Tibial nerve (tissue), 4 donors: Measurements from ENCODE around the gene LPA.

Experiments used
- CTCF ChIP-seq, 5 experiments: fragments of 200-600 bp in 3 of 5; fragments of 450-650 bp in 2 of 5; sonication (generic) in 3 of 5; IDR thresholded peaks; one replicate each; pipeline ENCODE4 v1.5.1; 2016 to 2019; ENCODE audit warnings: antibody characterized with exemption in 5 of 5, mild to moderate bottlenecking in 3 of 5, moderate library complexity in 2 of 5
- EP300 ChIP-seq, 2 donors: sonication (generic); formaldehyde crosslinking; IDR thresholded peaks; one replicate each; pipeline ENCODE4 v1.6.1; 2017; ENCODE audit warnings: antibody characterized with exemption in 2 of 2, mild to moderate bottlenecking in 1 of 2
- POLR2A ChIP-seq, 2 donors: fragments of 450-650 bp; IDR thresholded peaks; one replicate each; pipeline ENCODE4 v1.6.1; 2017; ENCODE audit warnings: antibody characterized with exemption in 2 of 2, mild to moderate bottlenecking in 2 of 2, moderate library complexity in 2 of 2

DNA sequence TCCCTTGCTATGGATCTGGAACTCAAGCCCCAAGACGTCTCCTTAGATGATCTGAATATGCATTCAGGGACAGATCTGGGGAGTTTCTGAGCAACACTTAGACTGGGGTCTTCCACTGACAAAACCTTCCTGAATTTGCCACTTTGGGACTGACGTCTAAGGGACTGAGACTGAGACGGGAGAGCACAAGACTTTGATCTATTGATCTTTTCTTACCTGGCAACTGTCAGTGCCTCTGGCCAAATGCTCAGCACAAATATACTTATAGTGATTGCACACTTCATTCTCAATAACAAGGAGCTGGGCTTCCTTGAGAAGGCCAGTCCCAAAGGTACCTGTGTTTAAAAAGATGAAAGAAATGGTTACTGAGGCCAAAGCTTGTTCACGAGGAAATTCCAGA is 131.8 kb downstream of the LPA start:
- TF ChIP-seq CTCF (IDR thresholded peaks at IDR 0.05), result no peak
- TF ChIP-seq POLR2A (IDR thresholded peaks at IDR 0.05), result no peak
- TF ChIP-seq EP300 (IDR thresholded peaks at IDR 0.05), result no peak
